Measurements from ENCODE around the gene DCT. TPM values are rescaled to one million over a fixed set of nuclear protein-coding genes. Genes with fewer than 3 reads are reported as not detected.

The DCT gene
- polyA plus RNA-seq, 4 donors: 0.03 to 0.07 TPM; not detected in 2

DNA sequence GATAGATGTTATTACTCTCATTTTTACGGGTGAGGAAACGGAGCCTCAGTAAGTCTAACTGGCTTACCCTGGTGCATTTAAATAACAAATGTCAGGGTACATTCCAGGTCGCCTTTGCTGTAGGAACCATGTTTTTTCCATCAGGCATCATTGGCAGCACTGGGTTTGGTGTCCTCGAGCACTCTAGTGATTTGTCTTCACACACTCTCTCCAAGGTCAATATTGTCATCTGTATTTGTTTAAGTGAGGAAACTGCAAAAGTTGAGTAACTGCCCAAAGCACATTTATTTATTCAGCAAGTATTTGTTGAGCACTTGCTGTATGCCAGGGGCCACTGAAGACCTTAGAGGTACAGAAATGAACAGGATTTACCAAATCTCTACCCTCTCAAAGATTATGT, 78.6 kb downstream of the DCT start:
- no peaks in the 10 kb centered on the region for H3K4me1 ChIP-seq (ENCODE audit: control insufficient read depth in 3 of 3, insufficient read depth in 2 of 3, low read depth in 1 of 3, low read length in 2 of 3)
- no peaks in the 10 kb centered on the region for H3K27me3 ChIP-seq (ENCODE audit: control insufficient read depth in 3 of 3, insufficient read depth in 3 of 3, low read length in 3 of 3)
- FAIRE-seq (no peak), DNase-seq (no peak)
- no peak overlapping the region for H3K27ac ChIP-seq (ENCODE audit: low read depth in 1 of 3, low read length in 2 of 3)
- no peaks in the 10 kb centered on the region for H3K9me3 ChIP-seq (ENCODE audit: control insufficient read depth in 2 of 2, insufficient read depth in 1 of 2, low read depth in 1 of 2, low read length in 1 of 2)
- H3K4me3 ChIP-seq (ENCODE audit: low read depth in 1 of 3, low read length in 3 of 3): no peak overlapping the region
- peaks cover 0 to 14% (median 0%) of the 10 kb centered on the region in 3 donors for H3K36me3 ChIP-seq (ENCODE audit: control insufficient read depth in 3 of 3, insufficient read depth in 2 of 3, low read depth in 1 of 3, low read length in 3 of 3)
- WGBS, 3 donors: 76 to 87% (median 86%) methylated on average over 4 of the region's 4 CpGs

DNA sequence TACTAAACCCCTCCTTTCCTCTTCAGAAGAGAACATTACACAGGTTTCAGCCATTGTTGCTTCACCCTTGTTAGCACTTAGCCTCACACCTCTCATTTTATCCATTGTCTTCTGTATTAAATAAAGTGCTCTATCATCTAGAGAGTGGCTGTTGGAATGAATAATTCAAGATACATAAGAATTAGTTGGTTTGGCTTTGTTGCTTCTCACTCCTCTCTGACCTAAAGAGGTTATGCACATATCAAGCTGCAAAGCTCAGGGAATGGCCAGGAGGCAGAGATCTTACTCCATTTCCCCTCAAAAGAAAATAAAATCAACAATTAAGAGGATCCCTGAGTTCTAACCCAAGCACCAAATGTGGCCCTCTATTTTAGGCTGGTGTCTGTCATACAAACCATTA, 79.7 kb downstream of the DCT start:
- H3K4me3 ChIP-seq (ENCODE audit: low read depth in 1 of 3, low read length in 3 of 3): no peak overlapping the region
- FAIRE-seq: no peak
- H3K27ac ChIP-seq (ENCODE audit: low read depth in 1 of 3, low read length in 2 of 3): no peak overlapping the region
- H3K9me3 ChIP-seq (ENCODE audit: control insufficient read depth in 2 of 2, insufficient read depth in 1 of 2, low read depth in 1 of 2, low read length in 1 of 2): no peaks in the 10 kb centered on the region
- DNase-seq: no peak
- no peaks in the 10 kb centered on the region for H3K27me3 ChIP-seq (ENCODE audit: control insufficient read depth in 3 of 3, insufficient read depth in 3 of 3, low read length in 3 of 3)
- H3K36me3 ChIP-seq (ENCODE audit: control insufficient read depth in 3 of 3, insufficient read depth in 2 of 3, low read depth in 1 of 3, low read length in 3 of 3): peaks cover 0 to 14% (median 0%) of the 10 kb centered on the region in 3 donors
- no peaks in the 10 kb centered on the region for H3K4me1 ChIP-seq (ENCODE audit: control insufficient read depth in 3 of 3, insufficient read depth in 2 of 3, low read depth in 1 of 3, low read length in 2 of 3)

DNA sequence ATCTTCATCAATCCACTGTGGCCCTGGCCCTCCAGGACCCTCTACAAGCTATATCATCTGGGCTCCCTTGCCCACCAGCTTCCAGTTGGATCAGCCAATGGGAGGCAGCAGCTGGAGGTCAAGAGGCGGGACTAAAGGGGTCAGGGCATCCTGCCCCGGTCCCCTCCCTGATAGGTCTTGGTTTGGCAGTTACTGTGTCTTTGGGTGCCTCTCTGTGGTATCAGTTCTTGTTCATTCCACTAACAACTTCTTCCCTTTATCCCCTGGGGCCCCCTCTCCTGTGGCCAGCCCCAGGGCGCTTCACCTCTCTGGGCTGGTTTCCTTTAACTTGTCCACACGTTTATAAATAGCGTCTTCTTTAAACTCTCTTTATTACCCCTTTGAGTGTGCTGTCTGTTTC, 83.6 kb downstream of the DCT start:
- H3K4me1 ChIP-seq (ENCODE audit: control insufficient read depth in 3 of 3, insufficient read depth in 2 of 3, low read depth in 1 of 3, low read length in 2 of 3): no peaks in the 10 kb centered on the region
- H3K9me3 ChIP-seq (ENCODE audit: control insufficient read depth in 2 of 2, insufficient read depth in 1 of 2, low read depth in 1 of 2, low read length in 1 of 2): no peaks in the 10 kb centered on the region
- 73 to 81% (median 76%) methylated on average over 5 of the region's 5 CpGs for WGBS, 3 donors
- H3K36me3 ChIP-seq (ENCODE audit: control insufficient read depth in 3 of 3, insufficient read depth in 2 of 3, low read depth in 1 of 3, low read length in 3 of 3): peaks cover 0 to 2% (median 0%) of the 10 kb centered on the region in 3 donors
- DNase-seq: no peak
- no peak overlapping the region for H3K4me3 ChIP-seq (ENCODE audit: low read depth in 1 of 3, low read length in 3 of 3)
- no peak for FAIRE-seq
- H3K27ac ChIP-seq (ENCODE audit: low read depth in 1 of 3, low read length in 2 of 3): no peak overlapping the region
- H3K27me3 ChIP-seq (ENCODE audit: control insufficient read depth in 3 of 3, insufficient read depth in 3 of 3, low read length in 3 of 3): no peaks in the 10 kb centered on the region

DNA sequence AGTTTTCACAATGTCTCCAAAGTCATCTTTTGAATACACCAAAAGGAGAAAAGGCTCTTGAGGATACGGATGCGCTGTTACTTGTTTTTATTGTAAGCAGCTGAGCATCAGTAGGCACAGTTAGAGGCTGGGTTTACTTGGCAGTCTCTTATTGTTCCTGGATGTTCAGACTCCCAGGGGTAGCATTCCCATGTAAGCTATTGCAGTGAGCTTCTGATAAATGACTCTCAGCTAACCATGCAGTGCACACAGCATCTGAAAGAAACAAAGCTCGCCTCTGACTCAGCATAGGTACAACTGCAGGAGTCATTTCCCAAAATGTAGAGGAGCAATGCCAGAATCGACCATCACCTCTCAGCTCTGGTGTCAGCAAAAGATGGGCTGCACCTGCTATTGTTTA, 84.8 kb downstream of the DCT start:
- no peaks in the 10 kb centered on the region for H3K36me3 ChIP-seq (ENCODE audit: control insufficient read depth in 3 of 3, insufficient read depth in 2 of 3, low read depth in 1 of 3, low read length in 3 of 3)
- no peak overlapping the region for H3K4me3 ChIP-seq (ENCODE audit: low read depth in 1 of 3, low read length in 3 of 3)
- DNase-seq: no peak
- no peaks in the 10 kb centered on the region for H3K9me3 ChIP-seq (ENCODE audit: control insufficient read depth in 2 of 2, insufficient read depth in 1 of 2, low read depth in 1 of 2, low read length in 1 of 2)
- FAIRE-seq: no peak
- no peaks in the 10 kb centered on the region for H3K27me3 ChIP-seq (ENCODE audit: control insufficient read depth in 3 of 3, insufficient read depth in 3 of 3, low read length in 3 of 3)
- 86 to 88% (median 88%) methylated on average over 4 of the region's 4 CpGs for WGBS, 3 donors
- no peak overlapping the region for H3K27ac ChIP-seq (ENCODE audit: low read depth in 1 of 3, low read length in 2 of 3)
- no peaks in the 10 kb centered on the region for H3K4me1 ChIP-seq (ENCODE audit: control insufficient read depth in 3 of 3, insufficient read depth in 2 of 3, low read depth in 1 of 3, low read length in 2 of 3)

DNA sequence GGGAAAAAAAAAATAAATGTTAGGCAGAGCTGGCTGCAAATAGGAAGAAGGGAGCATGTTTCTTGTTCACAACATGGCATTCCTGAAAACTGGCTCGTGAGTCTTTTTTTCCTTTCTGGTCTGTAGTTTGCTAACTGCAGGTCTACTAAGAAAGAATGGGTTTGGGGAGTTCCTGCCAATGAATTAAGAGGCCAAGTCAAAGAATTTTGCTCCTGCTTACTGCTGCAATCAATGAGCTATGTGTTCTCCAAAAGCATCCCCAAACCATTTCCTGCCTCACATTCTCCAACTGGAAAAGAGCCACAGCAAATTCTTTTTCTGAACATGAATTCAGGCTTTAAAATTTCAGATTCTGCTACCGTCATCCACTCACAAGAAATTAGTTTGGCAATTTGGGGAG, 88.6 kb downstream of the DCT start:
- WGBS, 3 donors: 58 to 79% (median 73%) methylated on average over 2 of the region's 2 CpGs
- no peak for DNase-seq
- Histone ChIP-seq H3K4me3 (ENCODE audit: low read depth in 1 of 3, low read length in 3 of 3) (no peak overlapping the region), H3K36me3 (ENCODE audit: control insufficient read depth in 3 of 3, insufficient read depth in 2 of 3, low read depth in 1 of 3, low read length in 3 of 3) (no peaks in the 10 kb centered on the region), H3K27ac (ENCODE audit: low read depth in 1 of 3, low read length in 2 of 3) (no peak overlapping the region), H3K9me3 (ENCODE audit: control insufficient read depth in 2 of 2, insufficient read depth in 1 of 2, low read depth in 1 of 2, low read length in 1 of 2) (no peaks in the 10 kb centered on the region), H3K4me1 (ENCODE audit: control insufficient read depth in 3 of 3, insufficient read depth in 2 of 3, low read depth in 1 of 3, low read length in 2 of 3) (no peaks in the 10 kb centered on the region), H3K27me3 (ENCODE audit: control insufficient read depth in 3 of 3, insufficient read depth in 3 of 3, low read length in 3 of 3) (no peaks in the 10 kb centered on the region)
- FAIRE-seq: no peak

DNA sequence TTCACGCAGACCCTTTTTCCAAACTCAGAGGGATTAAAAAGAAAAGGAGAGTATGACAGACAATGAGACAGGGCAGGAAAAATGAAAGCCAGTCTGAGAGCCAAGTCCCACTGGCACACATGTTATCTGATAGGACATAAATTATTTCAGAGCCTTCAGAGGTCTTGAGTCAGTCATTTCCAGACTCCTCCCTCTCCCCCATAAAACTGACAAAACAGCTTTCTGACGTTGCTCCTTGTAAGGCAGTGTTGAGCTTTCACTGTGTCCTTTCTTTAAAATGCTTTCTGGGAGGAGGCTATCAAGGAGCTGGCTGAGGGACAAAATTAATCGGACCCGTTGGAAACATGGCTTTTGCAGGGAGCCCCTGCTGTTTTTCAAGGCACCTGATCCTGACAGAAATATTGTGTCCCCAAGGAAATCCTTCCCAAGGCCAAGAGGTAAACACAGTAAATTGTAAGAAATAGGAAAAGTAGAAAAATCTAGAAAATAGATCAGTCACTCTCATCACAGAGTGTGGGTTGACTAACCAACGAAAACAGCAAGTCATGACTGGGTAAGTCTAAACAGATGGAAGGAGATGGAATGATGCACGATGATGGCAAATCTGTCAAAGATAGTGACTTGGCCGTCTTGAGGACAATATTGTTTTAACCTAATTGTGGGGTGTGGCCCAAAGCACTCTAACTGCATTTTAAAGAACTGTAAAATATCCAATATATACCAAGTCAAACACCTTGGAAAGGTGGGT, 89.7 kb downstream of the DCT start:
- DNase-seq: no peak
- WGBS, 3 donors: 65 to 70% (median 66%) methylated on average over 7 of the region's 7 CpGs
- H3K27ac ChIP-seq (ENCODE audit: low read depth in 1 of 3, low read length in 2 of 3): no peak overlapping the region

DNA sequence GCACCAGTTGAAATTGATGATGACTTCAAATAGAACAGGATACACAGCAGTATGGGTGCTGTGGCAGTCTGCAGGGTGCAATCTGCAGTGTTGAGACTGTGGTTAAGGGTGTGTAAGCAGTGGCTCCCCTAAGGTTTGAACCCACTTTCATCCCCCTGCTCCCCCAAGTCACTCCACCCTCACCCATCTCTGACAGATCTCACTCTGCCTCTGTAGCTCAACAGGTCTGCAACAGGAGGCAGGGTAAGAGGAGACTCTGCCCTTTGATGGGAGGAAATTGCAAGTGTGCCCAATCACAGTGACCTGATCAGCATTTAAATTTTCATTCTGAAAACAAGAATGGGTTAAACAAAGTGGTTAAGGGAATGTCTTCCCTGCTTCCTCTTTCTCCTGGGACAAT, 92.4 kb downstream of the DCT start:
- Histone ChIP-seq H3K9me3 (ENCODE audit: control insufficient read depth in 2 of 2, insufficient read depth in 1 of 2, low read depth in 1 of 2, low read length in 1 of 2) (no peaks in the 10 kb centered on the region), H3K27me3 (ENCODE audit: control insufficient read depth in 3 of 3, insufficient read depth in 3 of 3, low read length in 3 of 3) (no peaks in the 10 kb centered on the region), H3K4me3 (ENCODE audit: low read depth in 1 of 3, low read length in 3 of 3) (no peak overlapping the region), H3K4me1 (ENCODE audit: control insufficient read depth in 3 of 3, insufficient read depth in 2 of 3, low read depth in 1 of 3, low read length in 2 of 3) (no peaks in the 10 kb centered on the region), H3K36me3 (ENCODE audit: control insufficient read depth in 3 of 3, insufficient read depth in 2 of 3, low read depth in 1 of 3, low read length in 3 of 3) (peaks cover 0 to 6% (median 0%) of the 10 kb centered on the region in 3 donors), H3K27ac (ENCODE audit: low read depth in 1 of 3, low read length in 2 of 3) (no peak overlapping the region)
- no peak for DNase-seq
- no peak for FAIRE-seq

More for the DNA sequence above, 89.7 kb downstream of the DCT start:
- H3K36me3 ChIP-seq (ENCODE audit: control insufficient read depth in 3 of 3, insufficient read depth in 2 of 3, low read depth in 1 of 3, low read length in 3 of 3): no peaks in the 10 kb centered on the region
- no peaks in the 10 kb centered on the region for H3K9me3 ChIP-seq (ENCODE audit: control insufficient read depth in 2 of 2, insufficient read depth in 1 of 2, low read depth in 1 of 2, low read length in 1 of 2)
- no peaks in the 10 kb centered on the region for H3K27me3 ChIP-seq (ENCODE audit: control insufficient read depth in 3 of 3, insufficient read depth in 3 of 3, low read length in 3 of 3)
- H3K4me1 ChIP-seq (ENCODE audit: control insufficient read depth in 3 of 3, insufficient read depth in 2 of 3, low read depth in 1 of 3, low read length in 2 of 3): no peaks in the 10 kb centered on the region
- FAIRE-seq: no peak
- H3K4me3 ChIP-seq (ENCODE audit: low read depth in 1 of 3, low read length in 3 of 3): no peak overlapping the region

Data from small intestine (tissue), 7 donors.